WI38 (cell line): ENCODE data around the gene FLRT1.

Experiments
- H3K4me3 ChIP-seq: 2 replicates; pipeline ENCODE4 v1.5.1; 2011; ENCODE audit warnings: low read depth, mild to moderate bottlenecking, control low read depth, low read length
- TF ChIP-seq, protein P1 (sequence below): IDR thresholded peaks from 2 replicates; pipeline ENCODE4 v1.5.1; 2012; ENCODE audit warnings: low read depth, mild to moderate bottlenecking, control low read depth, low read length

Gene FLRT1

GRCh38 chr11:64026575-64027205 lies 9.0 kb upstream of the FLRT1 start:
- TF ChIP-seq, protein P1, sequence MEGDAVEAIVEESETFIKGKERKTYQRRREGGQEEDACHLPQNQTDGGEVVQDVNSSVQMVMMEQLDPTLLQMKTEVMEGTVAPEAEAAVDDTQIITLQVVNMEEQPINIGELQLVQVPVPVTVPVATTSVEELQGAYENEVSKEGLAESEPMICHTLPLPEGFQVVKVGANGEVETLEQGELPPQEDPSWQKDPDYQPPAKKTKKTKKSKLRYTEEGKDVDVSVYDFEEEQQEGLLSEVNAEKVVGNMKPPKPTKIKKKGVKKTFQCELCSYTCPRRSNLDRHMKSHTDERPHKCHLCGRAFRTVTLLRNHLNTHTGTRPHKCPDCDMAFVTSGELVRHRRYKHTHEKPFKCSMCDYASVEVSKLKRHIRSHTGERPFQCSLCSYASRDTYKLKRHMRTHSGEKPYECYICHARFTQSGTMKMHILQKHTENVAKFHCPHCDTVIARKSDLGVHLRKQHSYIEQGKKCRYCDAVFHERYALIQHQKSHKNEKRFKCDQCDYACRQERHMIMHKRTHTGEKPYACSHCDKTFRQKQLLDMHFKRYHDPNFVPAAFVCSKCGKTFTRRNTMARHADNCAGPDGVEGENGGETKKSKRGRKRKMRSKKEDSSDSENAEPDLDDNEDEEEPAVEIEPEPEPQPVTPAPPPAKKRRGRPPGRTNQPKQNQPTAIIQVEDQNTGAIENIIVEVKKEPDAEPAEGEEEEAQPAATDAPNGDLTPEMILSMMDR = no peak
- H3K4me3 ChIP-seq = no peak overlapping the region

- H3K4me3 ChIP-seq = no peak overlapping the region
- TF ChIP-seq, protein P1 = no peak
Observed at GRCh38 chr11:64027651-64028397, 7.9 kb upstream of the FLRT1 start.

DNA sequence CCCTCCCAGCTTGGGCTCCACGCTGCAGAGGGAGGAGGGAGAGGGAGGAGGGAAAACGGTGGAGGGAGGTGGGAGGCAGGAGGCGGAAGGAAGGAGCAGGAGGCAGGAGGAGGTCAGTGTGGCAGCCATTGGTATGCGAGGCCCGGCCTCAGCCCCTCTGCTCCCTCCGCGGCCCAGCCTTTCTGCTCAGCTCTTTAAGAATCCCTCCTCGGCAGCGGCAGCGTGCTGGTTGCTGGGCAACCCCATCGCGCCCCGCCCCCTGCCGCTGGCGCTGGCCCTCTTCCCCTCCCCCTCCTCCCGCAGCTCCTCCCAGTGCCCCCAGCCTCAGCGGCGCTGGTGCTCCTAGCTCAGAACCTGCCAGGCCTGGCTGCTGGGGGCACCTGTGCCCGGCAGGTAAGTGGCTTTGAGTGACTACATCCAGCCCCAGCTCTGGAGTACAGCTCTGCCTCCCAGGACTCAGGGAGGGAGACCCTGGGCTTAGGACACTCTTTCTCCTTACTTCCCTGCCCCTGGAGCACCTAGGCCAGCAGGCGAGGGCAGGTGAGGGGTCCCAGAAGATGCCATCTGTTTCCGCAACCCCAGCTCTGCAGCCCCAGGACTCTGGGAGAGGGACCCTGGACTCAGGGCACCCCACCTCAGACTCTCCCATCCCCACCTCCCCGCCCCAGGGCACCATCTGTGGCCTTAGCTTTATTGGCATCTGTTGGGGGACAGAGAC lies 7.2 kb upstream of the FLRT1 start:
- H3K4me3 ChIP-seq = no peak overlapping the region
- TF ChIP-seq, protein P1 = no peak

- TF ChIP-seq, protein P1 = no peak
- no peak overlapping the region for H3K4me3 ChIP-seq
Observed at GRCh38 chr11:64029773-64030172, 6.0 kb upstream of the FLRT1 start.

DNA sequence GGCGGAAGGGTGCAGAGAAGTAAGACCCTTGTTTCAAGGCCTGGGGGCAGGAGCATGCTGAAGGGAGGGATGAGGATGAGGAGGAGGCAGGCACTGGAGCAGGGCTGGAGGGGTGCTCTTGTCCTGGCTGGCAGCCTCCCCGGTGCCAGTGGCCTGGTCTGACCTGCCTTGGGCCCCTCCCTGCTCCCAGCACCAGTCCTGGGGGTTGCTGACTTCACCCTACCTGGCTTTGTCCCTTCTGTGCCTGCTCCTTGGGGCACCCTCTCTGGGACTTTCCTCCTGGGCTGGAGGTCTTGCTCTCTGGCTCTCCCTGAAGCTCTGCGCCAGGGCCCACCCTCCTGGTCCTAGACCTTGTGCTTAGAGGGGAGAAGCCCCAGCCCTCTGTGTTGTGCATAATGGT lies 4.7 kb upstream of the FLRT1 start:
- H3K4me3 ChIP-seq = no peak overlapping the region
- TF ChIP-seq, protein P1 = no peak

GRCh38 chr11:64032050-64032449 lies 3.7 kb upstream of the FLRT1 start:
- TF ChIP-seq, protein P1 = no peak

DNA sequence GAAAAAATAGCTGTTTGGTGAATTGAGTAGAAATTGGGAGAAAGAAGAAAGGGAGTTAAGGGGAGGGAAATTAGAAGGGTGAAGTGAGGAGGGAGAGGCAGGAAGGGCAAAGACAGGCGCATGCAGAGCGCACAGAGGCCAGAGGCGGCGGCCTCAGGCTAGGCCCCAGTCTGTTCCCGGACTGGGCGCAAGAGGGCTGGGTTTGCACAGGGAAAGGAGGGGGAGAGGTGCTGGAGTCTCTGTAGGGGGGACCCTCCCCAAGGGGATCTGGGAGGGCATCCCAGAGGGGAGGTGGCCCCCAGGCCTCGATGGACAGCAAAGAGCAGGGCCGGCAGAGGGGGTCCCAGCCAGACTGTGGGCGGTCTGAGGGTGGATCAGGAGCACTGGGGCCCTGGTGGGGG lies 1.3 kb upstream of the FLRT1 start:
- H3K4me3 ChIP-seq = no peak overlapping the region
- TF ChIP-seq, protein P1 = no peak

More at GRCh38 chr11:64032050-64032449, 3.7 kb upstream of the FLRT1 start:
- no peak overlapping the region for H3K4me3 ChIP-seq
